Pons (tissue), 1 donor: ENCODE measurements around the gene HTR3E.

Experiments used
- DNase-seq: peaks from one replicate; pipeline ENCODE4 v3.0.0-alpha.2; 2016; ENCODE audit warnings: low spot score

The HTR3E gene

GRCh38 chr3:184155644-184156521, 59.0 kb downstream of the HTR3E start:
- DNase-seq: no peak

GRCh38 chr3:184156522-184156955, 59.7 kb downstream of the HTR3E start:
- DNase-seq: peak; percentile 57
